Tibial nerve (tissue), 4 donors: ENCODE data around the gene PTBP3.
"Not testable (repeated sequence)": the region's sequence is repeated elsewhere in the genome, so short reads cannot be mapped to it uniquely, and the experiment has no call there.

ENCODE experiments used
- CTCF ChIP-seq, 5 experiments: fragments of 200-600 bp in 3 of 5; fragments of 450-650 bp in 2 of 5; sonication (generic) in 3 of 5; IDR thresholded peaks; one replicate each; pipeline ENCODE4 v1.5.1; 2016 to 2019; ENCODE audit warnings: antibody characterized with exemption in 5 of 5, mild to moderate bottlenecking in 3 of 5, moderate library complexity in 2 of 5
- EP300 ChIP-seq, 2 donors: sonication (generic); formaldehyde crosslinking; IDR thresholded peaks; one replicate each; pipeline ENCODE4 v1.6.1; 2017; ENCODE audit warnings: antibody characterized with exemption in 2 of 2, mild to moderate bottlenecking in 1 of 2

GRCh38 chr9:112365257-112365656 is 31.8 kb upstream of the PTBP3 start:
- not testable (repeated sequence) for TF ChIP-seq EP300, CTCF (IDR thresholded peaks at IDR 0.05)
